Neural progenitor cell (in vitro differentiated cells): Measurements from ENCODE around the gene INTS15.

Experiments
- EZH2 ChIP-seq: fragments of 200-600 bp; sonication (generic); IDR thresholded peaks from 2 replicates; pipeline ENCODE4 v1.6.1; 2017; ENCODE audit warnings: antibody characterized with exemption, mild to moderate bottlenecking, moderate library complexity
- EZH2phosphoT487 ChIP-seq: fragments of 200-600 bp; sonication (generic); IDR thresholded peaks from 2 replicates; pipeline ENCODE4 v1.6.1; 2017; ENCODE audit warnings: antibody characterized with exemption
- TF ChIP-seq, protein P1 (sequence below): fragments of 200-600 bp; sonication (generic); IDR thresholded peaks from 2 replicates; pipeline ENCODE4 v1.5.1; 2017; ENCODE audit warnings: antibody characterized with exemption, mild to moderate bottlenecking

DNA sequence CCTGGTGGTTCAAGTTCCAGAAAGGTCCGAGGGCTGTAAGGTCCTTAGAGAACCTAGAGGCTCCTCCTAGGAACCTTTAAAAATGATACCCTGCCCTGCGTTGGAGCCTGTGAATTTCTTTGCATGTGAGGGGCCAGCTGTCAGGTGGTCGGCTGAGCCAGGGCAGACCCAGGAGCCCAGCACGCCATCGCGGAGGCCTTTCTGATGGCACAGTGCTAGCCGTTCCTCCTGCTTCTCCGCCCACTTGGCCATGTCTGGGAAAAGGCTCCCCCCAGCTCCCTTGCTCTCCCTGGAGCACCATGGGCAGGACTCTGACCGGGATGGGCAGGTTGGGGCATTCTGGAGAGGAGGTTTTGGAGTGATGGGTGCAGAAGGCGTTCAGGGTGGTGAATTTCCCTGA is 54.9 kb downstream of the INTS15 start:
- TF ChIP-seq, protein P1, sequence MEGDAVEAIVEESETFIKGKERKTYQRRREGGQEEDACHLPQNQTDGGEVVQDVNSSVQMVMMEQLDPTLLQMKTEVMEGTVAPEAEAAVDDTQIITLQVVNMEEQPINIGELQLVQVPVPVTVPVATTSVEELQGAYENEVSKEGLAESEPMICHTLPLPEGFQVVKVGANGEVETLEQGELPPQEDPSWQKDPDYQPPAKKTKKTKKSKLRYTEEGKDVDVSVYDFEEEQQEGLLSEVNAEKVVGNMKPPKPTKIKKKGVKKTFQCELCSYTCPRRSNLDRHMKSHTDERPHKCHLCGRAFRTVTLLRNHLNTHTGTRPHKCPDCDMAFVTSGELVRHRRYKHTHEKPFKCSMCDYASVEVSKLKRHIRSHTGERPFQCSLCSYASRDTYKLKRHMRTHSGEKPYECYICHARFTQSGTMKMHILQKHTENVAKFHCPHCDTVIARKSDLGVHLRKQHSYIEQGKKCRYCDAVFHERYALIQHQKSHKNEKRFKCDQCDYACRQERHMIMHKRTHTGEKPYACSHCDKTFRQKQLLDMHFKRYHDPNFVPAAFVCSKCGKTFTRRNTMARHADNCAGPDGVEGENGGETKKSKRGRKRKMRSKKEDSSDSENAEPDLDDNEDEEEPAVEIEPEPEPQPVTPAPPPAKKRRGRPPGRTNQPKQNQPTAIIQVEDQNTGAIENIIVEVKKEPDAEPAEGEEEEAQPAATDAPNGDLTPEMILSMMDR: no peak
- no peak for TF ChIP-seq EZH2
- TF ChIP-seq EZH2phosphoT487: no peak
